ENCODE data around the gene STX3. TPM values are rescaled to one million over a fixed set of nuclear protein-coding genes. Genes with fewer than 3 reads are reported as not detected.

Gene STX3
- polyA plus RNA-seq (2013, experiment 1 of 2): 75.1 TPM
- polyA plus RNA-seq (2013, experiment 2 of 2): 71.1 TPM

- Histone ChIP-seq H3K36me3 (ENCODE audit: control insufficient read depth, insufficient read depth, low read length) (peaks cover 13% of the 10 kb centered on the region), H3K27ac (ENCODE audit: low read depth, low read length, severe bottlenecking) (peak within 1 kb of the TSS; percentile 94), H3K4me3 (ENCODE audit: extremely low read depth, insufficient read depth, low read length, poor library complexity, severe bottlenecking) (peak within 1 kb of the TSS; percentile 85), H3K9me3 (ENCODE audit: control insufficient read depth, low read length) (no peaks in the 10 kb centered on the region), H3K4me1 (ENCODE audit: control insufficient read depth, insufficient read depth, low read length, poor library complexity, severe bottlenecking) (peaks cover 4% of the 10 kb centered on the region)
- WGBS, 2 experiments (ENCODE audit: insufficient coverage in 2 of 2): 1% methylated on average over 46 to 65 of the region's 80 CpGs
Observed at GRCh38 chr11:59754859-59755700, at the start of gene STX3. TSS of gene STX3 (plus strand) at chr11:59755376. CDS start at chr11:59755606, 230 bp downstream.

- Histone ChIP-seq H3K36me3 (ENCODE audit: control insufficient read depth, insufficient read depth, low read length) (no peaks in the 10 kb centered on the region), H3K9me3 (ENCODE audit: control insufficient read depth, low read length) (no peaks in the 10 kb centered on the region), H3K4me1 (ENCODE audit: control insufficient read depth, insufficient read depth, low read length, poor library complexity, severe bottlenecking) (peaks cover 25% of the 10 kb centered on the region), H3K27ac (ENCODE audit: low read depth, low read length, severe bottlenecking) (peak overlapping the region; percentile 73), H3K4me3 (ENCODE audit: extremely low read depth, insufficient read depth, low read length, poor library complexity, severe bottlenecking) (no peak overlapping the region)
- WGBS, 2 experiments (ENCODE audit: insufficient coverage in 2 of 2): 68 to 82% methylated on average over 2 to 3 of the region's 5 CpGs
Observed at GRCh38 chr11:59706518-59707285, 48.5 kb upstream of the STX3 start.

GRCh38 chr11:59707371-59707770 is 47.8 kb upstream of the STX3 start:
- Histone ChIP-seq H3K4me3 (ENCODE audit: extremely low read depth, insufficient read depth, low read length, poor library complexity, severe bottlenecking) (no peak overlapping the region), H3K36me3 (ENCODE audit: control insufficient read depth, insufficient read depth, low read length) (no peaks in the 10 kb centered on the region), H3K4me1 (ENCODE audit: control insufficient read depth, insufficient read depth, low read length, poor library complexity, severe bottlenecking) (peaks cover 25% of the 10 kb centered on the region), H3K27ac (ENCODE audit: low read depth, low read length, severe bottlenecking) (peak overlapping the region; percentile 72), H3K9me3 (ENCODE audit: control insufficient read depth, low read length) (no peaks in the 10 kb centered on the region)
- WGBS, 2 experiments (ENCODE audit: insufficient coverage in 2 of 2): no CpG with 5 or more reads among the region's 1 CpG

GRCh38 chr11:59708537-59708936 is 46.6 kb upstream of the STX3 start:
- Histone ChIP-seq H3K27ac (ENCODE audit: low read depth, low read length, severe bottlenecking) (no peak overlapping the region), H3K36me3 (ENCODE audit: control insufficient read depth, insufficient read depth, low read length) (no peaks in the 10 kb centered on the region), H3K4me3 (ENCODE audit: extremely low read depth, insufficient read depth, low read length, poor library complexity, severe bottlenecking) (no peak overlapping the region), H3K9me3 (ENCODE audit: control insufficient read depth, low read length) (no peaks in the 10 kb centered on the region), H3K4me1 (ENCODE audit: control insufficient read depth, insufficient read depth, low read length, poor library complexity, severe bottlenecking) (peaks cover 25% of the 10 kb centered on the region)
- WGBS, 2 experiments (ENCODE audit: insufficient coverage in 2 of 2): 88% methylated on average over 1 of the region's 1 CpG; no CpG with 5 or more reads in 1 of the 2 experiments

- no peak overlapping the region for H3K4me3 ChIP-seq (ENCODE audit: extremely low read depth, insufficient read depth, low read length, poor library complexity, severe bottlenecking)
- no peaks in the 10 kb centered on the region for H3K9me3 ChIP-seq (ENCODE audit: control insufficient read depth, low read length)
- no peaks in the 10 kb centered on the region for H3K36me3 ChIP-seq (ENCODE audit: control insufficient read depth, insufficient read depth, low read length)
- 80 to 94% methylated on average over 2 of the region's 3 CpGs for WGBS, 2 experiments (ENCODE audit: insufficient coverage in 2 of 2)
- H3K27ac ChIP-seq (ENCODE audit: low read depth, low read length, severe bottlenecking): no peak overlapping the region
- H3K4me1 ChIP-seq (ENCODE audit: control insufficient read depth, insufficient read depth, low read length, poor library complexity, severe bottlenecking): peaks cover 25% of the 10 kb centered on the region
Observed at GRCh38 chr11:59710136-59710847, 44.9 kb upstream of the STX3 start.

GRCh38 chr11:59713745-59714144 is 41.4 kb upstream of the STX3 start, which contains the start of gene OR10V1:
TSS of gene OR10V1 (minus strand) at chr11:59713845. CDS start at chr11:59713845, 0 bp downstream.
- Histone ChIP-seq H3K4me1 (ENCODE audit: control insufficient read depth, insufficient read depth, low read length, poor library complexity, severe bottlenecking) (peaks cover under 1% of the 10 kb centered on the region), H3K4me3 (ENCODE audit: extremely low read depth, insufficient read depth, low read length, poor library complexity, severe bottlenecking) (no peak within 1 kb of the TSS), H3K27ac (ENCODE audit: low read depth, low read length, severe bottlenecking) (no peak within 1 kb of the TSS), H3K36me3 (ENCODE audit: control insufficient read depth, insufficient read depth, low read length) (no peaks in the 10 kb centered on the region), H3K9me3 (ENCODE audit: control insufficient read depth, low read length) (no peaks in the 10 kb centered on the region)
- 86% methylated on average over 1 of the region's 2 CpGs; no CpG with 5 or more reads in 1 of the 2 experiments for WGBS, 2 experiments (ENCODE audit: insufficient coverage in 2 of 2)

- no peaks in the 10 kb centered on the region for H3K36me3 ChIP-seq (ENCODE audit: control insufficient read depth, insufficient read depth, low read length)
- no CpG with 5 or more reads among the region's 3 CpGs for WGBS, 2 experiments (ENCODE audit: insufficient coverage in 2 of 2)
Observed at GRCh38 chr11:59716051-59716450, 39.1 kb upstream of the STX3 start.

GRCh38 chr11:59719556-59719955 is 35.6 kb upstream of the STX3 start:
- WGBS, 2 experiments (ENCODE audit: insufficient coverage in 2 of 2): 88 to 100% methylated on average over 1 to 2 of the region's 2 CpGs
- Histone ChIP-seq H3K4me3 (ENCODE audit: extremely low read depth, insufficient read depth, low read length, poor library complexity, severe bottlenecking) (no peak overlapping the region), H3K36me3 (ENCODE audit: control insufficient read depth, insufficient read depth, low read length) (no peaks in the 10 kb centered on the region), H3K27ac (ENCODE audit: low read depth, low read length, severe bottlenecking) (no peak overlapping the region), H3K9me3 (ENCODE audit: control insufficient read depth, low read length) (no peaks in the 10 kb centered on the region), H3K4me1 (ENCODE audit: control insufficient read depth, insufficient read depth, low read length, poor library complexity, severe bottlenecking) (no peaks in the 10 kb centered on the region)

More at GRCh38 chr11:59716051-59716450, 39.1 kb upstream of the STX3 start:
- Histone ChIP-seq H3K9me3 (ENCODE audit: control insufficient read depth, low read length) (no peaks in the 10 kb centered on the region), H3K27ac (ENCODE audit: low read depth, low read length, severe bottlenecking) (no peak overlapping the region), H3K4me1 (ENCODE audit: control insufficient read depth, insufficient read depth, low read length, poor library complexity, severe bottlenecking) (no peaks in the 10 kb centered on the region), H3K4me3 (ENCODE audit: extremely low read depth, insufficient read depth, low read length, poor library complexity, severe bottlenecking) (no peak overlapping the region)

GRCh38 chr11:59724066-59724465 is 31.1 kb upstream of the STX3 start:
- Histone ChIP-seq H3K9me3 (ENCODE audit: control insufficient read depth, low read length) (no peaks in the 10 kb centered on the region), H3K36me3 (ENCODE audit: control insufficient read depth, insufficient read depth, low read length) (no peaks in the 10 kb centered on the region), H3K4me3 (ENCODE audit: extremely low read depth, insufficient read depth, low read length, poor library complexity, severe bottlenecking) (no peak overlapping the region), H3K27ac (ENCODE audit: low read depth, low read length, severe bottlenecking) (no peak overlapping the region), H3K4me1 (ENCODE audit: control insufficient read depth, insufficient read depth, low read length, poor library complexity, severe bottlenecking) (no peaks in the 10 kb centered on the region)
- WGBS, 2 experiments (ENCODE audit: insufficient coverage in 2 of 2): 90% methylated on average over 2 to 3 of the region's 3 CpGs

- H3K36me3 ChIP-seq (ENCODE audit: control insufficient read depth, insufficient read depth, low read length): no peaks in the 10 kb centered on the region
- 100% methylated on average over 1 of the region's 1 CpG; no CpG with 5 or more reads in 1 of the 2 experiments for WGBS, 2 experiments (ENCODE audit: insufficient coverage in 2 of 2)
- H3K9me3 ChIP-seq (ENCODE audit: control insufficient read depth, low read length): no peaks in the 10 kb centered on the region
- no peak overlapping the region for H3K27ac ChIP-seq (ENCODE audit: low read depth, low read length, severe bottlenecking)
- no peaks in the 10 kb centered on the region for H3K4me1 ChIP-seq (ENCODE audit: control insufficient read depth, insufficient read depth, low read length, poor library complexity, severe bottlenecking)
- no peak overlapping the region for H3K4me3 ChIP-seq (ENCODE audit: extremely low read depth, insufficient read depth, low read length, poor library complexity, severe bottlenecking)
Observed at GRCh38 chr11:59727426-59727825, 27.8 kb upstream of the STX3 start.

All from mesodermal cell (in vitro differentiated cells).